Testis (tissue), 5 donors: Measurements from ENCODE around the gene HMOX1. TPM values are rescaled to one million over a fixed set of nuclear protein-coding genes. Genes with fewer than 3 reads are reported as not detected.
A peak's percentile ranks its signal among the peaks of the same experiment; 100 is the strongest.

Experiments used
- DNase-seq: peaks from one replicate; pipeline ENCODE4 v3.0.0-alpha.2; 2019
- H3K27ac ChIP-seq, 2 donors: fragments of 200-600 bp; sonication (generic); one replicate each; pipeline ENCODE4 v1.5.1; 2019
- H3K27me3 ChIP-seq: fragments of 200-600 bp; sonication (generic); one replicate; pipeline ENCODE4 v1.5.1; 2019
- H3K36me3 ChIP-seq: fragments of 200-600 bp; sonication (generic); one replicate; pipeline ENCODE4 v1.5.1; 2017; ENCODE audit warnings: low read depth; ENCODE audit errors: missing control alignments
- H3K4me1 ChIP-seq: fragments of 200-600 bp; sonication (generic); one replicate; pipeline ENCODE4 v1.5.1; 2019
- H3K4me3 ChIP-seq, 2 donors: fragments of 200-600 bp; sonication (generic); one replicate each; pipeline ENCODE4 v1.5.1; 2017 to 2019
- H3K9me3 ChIP-seq: fragments of 200-600 bp; sonication (generic); one replicate; pipeline ENCODE4 v1.5.1; 2017
- CTCF ChIP-seq, 3 experiments: fragments of 450-650 bp in 2 of 3; fragments of 200-600 bp in 1 of 3; sonication (generic) in 1 of 3; IDR thresholded peaks; one replicate each; pipeline ENCODE4 v1.5.1; 2016 to 2019; ENCODE audit warnings: antibody characterized with exemption in 3 of 3, mild to moderate bottlenecking in 2 of 3, moderate library complexity in 1 of 3
- POLR2A ChIP-seq: fragments of 450-650 bp; IDR thresholded peaks from one replicate; pipeline ENCODE4 v1.6.1; 2017; ENCODE audit warnings: antibody characterized with exemption, mild to moderate bottlenecking, moderate library complexity
- WGBS, 2 donors: methylation state at CpG; one replicate each; pipeline ENCODE4 v1.1.5; 2018; 5-methylcytosine and 5-hydroxymethylcytosine counted together
- intact Hi-C: fragments of 100-400 bp; cut with DNase I; formaldehyde crosslinking; loops from one replicate; pipeline ENCODE4 v1.15.1; 2023; ENCODE audit warnings: low total_unique reads
- long read RNA-seq, 2 donors: transcript quantifications; one replicate each; lab custom pipeline, GENCODE V29; 2026
- polyA plus RNA-seq: library from polyadenylated mRNA; stranded (reverse); fragments of 350-450 nt; fragmentation: Illumina TruSeq; extraction: RNeasy Lipid Tissue Mini Kit (QIAGEN cat#74804); gene quantifications from one replicate; pipeline ENCODE4 v1.2.3, GENCODE V29; 2014; ENCODE audit warnings: low read depth, low replicate concordance; ENCODE audit not compliant: insufficient read depth
- total RNA-seq, 2 donors: library from RNA; depleted of rRNA; stranded (reverse); fragments of >200 nt; gene quantifications; one replicate each; pipeline ENCODE4 v1.2.3, GENCODE V29; 2016

HMOX1 gene
- 10 to 100 TPM; 22.0 to 35.2 TPM for total RNA-seq
- polyA plus RNA-seq, result 37.8 TPM
- long read RNA-seq, donor 1, transcript HMOX1-201 (5 exons, 1,822 nt), result major isoform, 6 of 6 reads
- long read RNA-seq, donor 1, partial matches to known transcripts, result 0 of 6 reads
- long read RNA-seq, donor 1, other reads (novel, unspliced or antisense), result 0 of 6 reads
- long read RNA-seq, donor 2, partial matches to known transcripts, result 13 of 16 reads
- long read RNA-seq, donor 2, other reads (novel, unspliced or antisense), result 0 of 16 reads

DNA sequence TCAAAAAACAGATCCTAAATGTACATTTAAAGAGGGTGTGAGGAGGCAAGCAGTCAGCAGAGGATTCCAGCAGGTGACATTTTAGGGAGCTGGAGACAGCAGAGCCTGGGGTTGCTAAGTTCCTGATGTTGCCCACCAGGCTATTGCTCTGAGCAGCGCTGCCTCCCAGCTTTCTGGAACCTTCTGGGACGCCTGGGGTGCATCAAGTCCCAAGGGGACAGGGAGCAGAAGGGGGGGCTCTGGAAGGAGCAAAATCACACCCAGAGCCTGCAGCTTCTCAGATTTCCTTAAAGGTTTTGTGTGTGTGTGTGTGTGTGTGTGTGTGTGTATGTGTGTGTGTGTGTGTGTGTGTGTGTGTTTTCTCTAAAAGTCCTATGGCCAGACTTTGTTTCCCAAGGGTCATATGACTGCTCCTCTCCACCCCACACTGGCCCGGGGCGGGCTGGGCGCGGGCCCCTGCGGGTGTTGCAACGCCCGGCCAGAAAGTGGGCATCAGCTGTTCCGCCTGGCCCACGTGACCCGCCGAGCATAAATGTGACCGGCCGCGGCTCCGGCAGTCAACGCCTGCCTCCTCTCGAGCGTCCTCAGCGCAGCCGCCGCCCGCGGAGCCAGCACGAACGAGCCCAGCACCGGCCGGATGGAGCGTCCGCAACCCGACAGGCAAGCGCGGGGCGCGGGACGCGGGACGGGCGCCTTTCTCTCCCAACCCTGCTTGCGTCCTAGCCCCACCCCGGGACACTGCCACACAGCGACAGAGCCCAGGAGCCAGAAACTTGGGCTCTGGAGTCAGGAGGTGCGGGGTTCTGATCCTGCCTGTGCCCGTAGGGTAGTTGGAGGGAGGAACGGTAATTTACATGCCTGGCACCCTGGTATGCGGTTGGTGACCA lies at the start of gene HMOX1:
Gene HMOX1 (plus strand): TSS at position 560 of the 887 bp plus-strand sequence. CDS start 78 bp downstream, at position 638.
- peak within 1 kb of the TSS; percentile 59 to 74 for H3K4me3 ChIP-seq
- 3 to 23% methylated on average over 3 to 46 of the region's 47 CpGs for WGBS, 2 donors
- H3K36me3 ChIP-seq, result no peaks in the 10 kb centered on the region
- H3K27ac ChIP-seq, result peak within 1 kb of the TSS; percentile 56 to 89
- H3K9me3 ChIP-seq, result no peaks in the 10 kb centered on the region
- peaks cover 52% of the 10 kb centered on the region for H3K4me1 ChIP-seq
- H3K27me3 ChIP-seq, result no peaks in the 10 kb centered on the region
- intact Hi-C loops, result no loop called here
- TF ChIP-seq CTCF (IDR thresholded peaks at IDR 0.05) (no peak), POLR2A (no peak)
- peak; percentile 92 for DNase-seq

GRCh38 chr22:35332278-35332677 lies 48.6 kb upstream of the HMOX1 start:
- DNase-seq, result no peak
- no peaks in the 10 kb centered on the region for H3K9me3 ChIP-seq
- no peak overlapping the region for H3K27ac ChIP-seq
- no peak overlapping the region for H3K4me3 ChIP-seq
- intact Hi-C loops, result no loop called here
- TF ChIP-seq POLR2A (no peak), CTCF (IDR thresholded peaks at IDR 0.05) (no peak)
- peaks cover 13% of the 10 kb centered on the region for H3K4me1 ChIP-seq
- WGBS, 2 donors, result 67 to 74% methylated on average over 6 of the region's 6 CpGs
- H3K27me3 ChIP-seq, result no peaks in the 10 kb centered on the region
- H3K36me3 ChIP-seq, result no peaks in the 10 kb centered on the region

- no peaks in the 10 kb centered on the region for H3K36me3 ChIP-seq
- H3K4me1 ChIP-seq, result peaks cover 13% of the 10 kb centered on the region
- no peak overlapping the region for H3K27ac ChIP-seq
- WGBS, 2 donors, result 93% methylated on average over 7 of the region's 7 CpGs; no CpG with 5 or more reads in 1 of the 2 donors
- intact Hi-C loops, result no loop called here
- no peak overlapping the region for H3K4me3 ChIP-seq
- TF ChIP-seq CTCF (IDR thresholded peaks at IDR 0.05), result no peak
- no peak for TF ChIP-seq POLR2A
- H3K27me3 ChIP-seq, result no peaks in the 10 kb centered on the region
- DNase-seq, result no peak
- no peaks in the 10 kb centered on the region for H3K9me3 ChIP-seq
Observed at GRCh38 chr22:35333220-35333619, 47.7 kb upstream of the HMOX1 start.

GRCh38 chr22:35334004-35334403 lies 46.9 kb upstream of the HMOX1 start:
- WGBS, 2 donors, result 76 to 77% methylated on average over 3 to 9 of the region's 9 CpGs

More at GRCh38 chr22:35334004-35334403, 46.9 kb upstream of the HMOX1 start:
- no peak for DNase-seq
- Histone ChIP-seq H3K9me3 (no peaks in the 10 kb centered on the region), H3K4me3 (no peak overlapping the region), H3K36me3 (no peaks in the 10 kb centered on the region), H3K27me3 (no peaks in the 10 kb centered on the region), H3K4me1 (peaks cover 13% of the 10 kb centered on the region), H3K27ac (no peak overlapping the region)
- TF ChIP-seq POLR2A (no peak), CTCF (IDR thresholded peaks at IDR 0.05) (no peak)
- intact Hi-C loops, result no loop called here
